Glomerular visceral epithelial cell (primary cell): ENCODE results near the gene PPARG.
A peak's percentile ranks its signal among the peaks of the same experiment; 100 is the strongest.
"Not testable (repeated sequence)": the region's sequence is repeated elsewhere in the genome, so short reads cannot be mapped to it uniquely, and the experiment has no call there.

Experiments
- DNase-seq: peaks from one replicate; pipeline ENCODE4 v3.0.0-alpha.2; 2016; ENCODE audit errors: extremely low spot score

PPARG gene

DNA sequence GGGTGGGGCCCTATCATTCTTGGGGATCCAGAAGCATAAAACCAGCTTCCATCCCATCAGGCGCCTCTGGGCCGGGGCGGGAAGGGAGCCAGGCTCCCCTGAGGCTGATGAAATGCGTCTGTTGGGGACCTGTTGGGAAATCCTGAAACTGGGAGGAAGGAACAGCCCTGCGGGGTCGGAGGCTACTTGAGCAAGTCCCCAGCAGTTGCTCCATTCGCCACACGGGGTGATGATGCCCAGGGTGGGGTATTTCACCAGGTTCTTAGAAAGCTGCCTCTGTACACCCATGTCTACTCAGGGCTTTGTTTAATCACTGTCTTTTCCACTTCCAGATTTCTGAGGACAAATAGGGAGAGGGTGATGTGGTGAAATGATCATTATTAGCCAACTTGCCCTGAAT lies 170.0 kb downstream of the PPARG start:
- no peak for DNase-seq

DNA sequence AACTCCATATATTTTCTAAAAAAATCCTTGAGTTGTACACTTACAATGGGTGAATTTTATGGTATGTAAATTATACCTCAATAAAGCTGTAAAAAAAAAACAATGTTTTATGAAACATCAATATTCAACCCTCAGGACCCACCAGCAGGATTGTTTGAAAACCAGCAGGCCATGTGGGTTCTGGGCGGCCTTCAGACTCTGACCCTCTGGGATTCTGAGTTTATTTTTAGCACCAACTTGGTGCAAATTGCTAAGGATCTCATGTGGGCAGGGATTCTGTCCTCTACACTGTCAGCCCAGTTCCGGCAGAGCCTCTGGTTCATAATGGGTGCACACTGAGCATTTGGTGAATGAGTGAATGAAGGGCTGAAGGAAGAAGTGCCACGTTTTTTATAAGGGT lies 171.3 kb downstream of the PPARG start:
- no peak for DNase-seq

DNA sequence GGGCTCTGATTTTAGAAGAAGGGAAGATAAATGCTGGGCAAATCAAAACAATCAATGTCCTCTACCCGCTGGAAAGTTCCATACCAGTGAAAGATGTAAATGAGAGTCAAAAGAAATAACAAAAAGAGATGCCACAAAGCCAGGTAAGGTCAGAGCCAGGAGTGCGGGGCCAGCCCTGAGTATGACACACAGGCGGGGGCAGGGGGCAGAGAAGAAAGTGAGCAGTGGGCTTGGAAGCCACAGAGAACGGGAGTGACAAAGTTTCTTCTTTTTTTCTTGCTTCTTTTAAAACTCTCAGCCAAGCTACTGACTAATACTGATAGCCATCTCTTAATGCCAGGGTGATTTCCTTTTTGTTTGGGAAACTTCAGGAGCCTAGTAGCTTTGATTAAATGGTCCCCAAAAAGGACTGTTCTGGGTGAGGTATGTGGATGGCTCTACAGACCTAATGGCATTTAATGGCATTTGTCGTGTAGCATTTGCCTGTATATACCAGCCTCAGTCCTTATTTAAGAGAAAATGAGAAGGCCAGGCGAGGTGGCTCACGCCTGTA lies 172.3 kb downstream of the PPARG start:
- DNase-seq = no peak

DNA sequence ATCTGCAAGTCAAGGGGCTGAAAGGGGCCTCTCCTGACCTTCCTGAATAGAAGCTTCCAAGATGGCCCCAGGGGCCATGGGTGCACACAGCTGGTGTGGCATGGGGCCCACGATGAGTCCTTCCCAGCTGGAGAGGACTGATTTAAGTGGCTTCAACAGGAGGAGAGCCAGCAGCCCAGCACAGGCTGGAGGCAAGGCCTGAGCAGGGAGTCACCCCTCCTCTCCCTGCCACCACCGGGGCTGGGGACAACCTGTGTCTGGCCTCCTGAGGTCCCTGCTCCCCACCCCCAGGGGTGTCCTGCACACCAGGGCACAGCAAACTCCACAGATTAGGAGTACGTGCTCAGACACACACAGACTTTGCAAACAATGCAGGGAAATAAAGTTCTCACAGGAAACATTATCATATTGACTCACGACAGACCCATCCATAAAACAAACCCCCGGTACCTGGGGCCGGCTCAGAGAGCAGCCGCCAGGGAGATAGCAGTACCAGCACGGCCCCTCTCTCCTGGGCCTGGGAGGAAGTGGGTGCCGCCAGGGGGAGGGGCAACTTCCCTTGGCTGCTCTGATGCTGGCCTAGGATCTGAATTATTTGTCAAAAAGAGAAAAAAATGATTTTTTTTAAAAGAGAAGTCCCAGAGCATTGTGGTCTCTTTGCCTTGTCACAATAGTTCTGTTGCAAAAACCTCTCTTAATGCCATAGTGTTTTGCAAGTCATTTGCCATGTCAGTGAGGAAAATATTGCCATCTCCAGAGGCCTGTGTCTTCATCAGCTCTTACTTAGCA lies 173.5 kb downstream of the PPARG start:
- no peak for DNase-seq

DNA sequence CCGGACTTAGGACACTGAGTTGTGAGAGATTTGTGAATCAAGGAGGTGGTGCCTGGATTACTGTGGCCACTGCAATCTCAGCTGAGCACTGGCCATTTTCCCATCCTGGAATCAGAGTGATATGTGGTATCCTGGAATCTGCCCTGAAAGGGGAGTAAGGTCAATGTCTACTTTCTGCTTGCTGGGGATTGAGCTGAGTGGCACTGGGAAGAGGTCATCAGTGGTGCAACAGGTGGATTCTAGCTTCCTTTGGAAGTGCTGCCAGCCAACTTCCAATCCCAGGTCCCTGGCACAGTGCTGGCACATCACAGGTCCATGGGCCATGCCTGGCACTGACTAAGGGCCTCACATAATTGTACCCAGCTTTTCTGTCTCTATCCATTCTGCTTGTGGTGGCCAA lies 174.8 kb downstream of the PPARG start:
- DNase-seq = no peak

DNA sequence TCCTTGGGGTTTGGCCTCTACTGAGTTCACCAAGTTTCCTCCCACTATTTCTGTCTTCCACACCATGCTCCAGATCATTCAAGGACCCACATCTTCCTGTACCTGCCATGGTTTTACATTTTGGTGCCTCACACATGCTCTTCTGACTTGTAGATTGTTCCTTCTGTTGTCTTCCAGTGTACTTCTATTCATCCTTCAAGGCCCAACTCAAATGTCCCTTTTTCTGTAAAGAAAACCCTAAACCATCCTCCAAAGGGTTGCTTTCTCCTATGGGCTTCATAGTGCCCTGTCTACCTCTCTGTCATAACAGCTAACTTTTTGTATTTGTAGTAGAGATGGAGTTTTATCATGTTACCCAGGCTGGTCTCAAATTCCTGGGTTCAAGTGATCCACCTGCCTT lies 175.3 kb downstream of the PPARG start:
- DNase-seq = no peak

DNA sequence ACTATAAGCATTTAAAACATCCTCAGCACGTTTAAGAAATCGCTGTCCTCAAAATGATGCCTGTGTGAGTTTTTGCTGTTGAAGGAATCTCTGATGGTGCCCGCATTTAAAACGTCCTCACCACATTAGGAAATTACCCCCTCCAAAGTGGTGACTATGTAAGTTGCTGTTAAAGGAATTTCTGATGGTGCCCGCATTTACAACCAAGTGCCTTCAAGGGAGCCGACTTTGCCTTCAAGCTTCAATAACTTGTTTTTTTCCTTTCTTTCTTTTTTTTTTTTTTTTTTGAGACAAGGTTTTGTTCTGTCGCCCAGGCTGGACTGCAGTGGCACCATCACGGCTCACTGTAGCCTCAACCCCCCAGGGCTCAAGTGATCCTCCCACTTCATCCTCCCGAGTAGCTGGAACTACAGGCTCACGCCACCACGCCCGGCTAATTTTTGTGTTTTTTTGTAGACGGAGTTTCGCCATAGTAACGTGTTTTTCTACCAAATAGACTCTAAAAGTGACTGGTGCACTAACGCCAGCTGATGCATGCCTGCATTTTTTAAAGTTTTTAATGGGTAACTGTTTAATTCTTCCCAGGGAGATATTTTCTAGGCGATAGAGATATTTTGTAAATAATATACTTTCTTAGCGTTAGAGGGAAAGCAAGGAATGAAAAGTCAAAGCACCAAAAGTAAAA lies 176.4 kb downstream of the PPARG start:
- no peak for DNase-seq

DNA sequence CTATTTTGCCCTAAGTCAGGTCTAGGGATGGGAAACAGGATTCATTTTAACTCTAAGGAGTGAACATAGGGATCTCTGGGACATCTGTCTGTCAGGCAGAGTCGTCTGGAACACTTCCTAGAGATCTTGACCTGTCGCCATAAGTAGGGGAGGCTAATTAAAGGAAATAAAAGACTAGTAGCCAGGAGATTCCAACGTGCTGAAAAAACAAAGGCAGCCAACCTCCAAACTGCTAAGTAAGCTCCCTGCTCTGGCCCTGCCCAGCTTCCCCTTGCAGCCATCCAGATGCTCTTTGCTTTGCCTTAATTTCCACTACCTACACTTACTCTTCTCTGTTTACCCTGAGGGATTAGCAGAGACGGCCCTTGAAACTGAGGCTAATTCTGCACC lies 177.0 kb downstream of the PPARG start:
- DNase-seq = no peak

DNA sequence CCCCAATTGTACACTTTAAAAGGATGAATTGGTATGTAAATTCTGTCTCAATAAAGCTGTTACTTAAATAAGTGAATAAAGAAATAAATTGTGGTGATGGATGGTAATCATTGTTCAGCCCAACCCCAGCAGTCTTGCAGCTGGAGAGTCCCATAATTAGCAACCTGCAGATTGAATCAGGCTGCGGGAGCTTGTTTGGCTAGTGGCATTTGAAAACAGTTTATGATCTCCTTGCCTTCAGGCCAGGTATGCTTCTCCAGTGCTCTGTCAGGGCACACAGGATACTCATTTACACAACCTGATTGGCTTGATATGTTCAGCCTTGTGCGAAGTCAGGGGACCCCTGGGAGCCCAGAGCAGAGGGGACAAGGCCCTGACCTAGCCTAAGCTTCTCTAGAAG lies 178.9 kb downstream of the PPARG start:
- DNase-seq = no peak

DNA sequence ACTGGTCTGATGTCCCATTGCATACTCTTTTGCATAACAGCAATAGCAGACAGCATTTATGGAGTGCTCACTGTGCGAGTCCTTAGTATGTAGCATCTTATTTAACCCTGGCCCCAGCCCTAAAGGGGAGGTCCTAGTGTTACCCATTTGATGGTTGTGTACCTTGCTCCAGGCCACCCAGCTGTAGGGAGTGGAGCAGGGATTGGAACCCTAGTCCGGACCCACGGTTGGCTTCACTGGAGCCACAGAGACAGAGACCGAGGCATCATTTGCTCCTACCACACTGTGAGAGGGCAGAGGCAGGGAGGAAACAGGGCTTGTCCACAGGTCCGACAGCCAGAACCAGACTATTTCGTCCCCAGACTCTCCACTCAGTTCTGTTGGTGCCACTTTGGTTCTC lies 179.4 kb downstream of the PPARG start:
- DNase-seq = no peak

DNA sequence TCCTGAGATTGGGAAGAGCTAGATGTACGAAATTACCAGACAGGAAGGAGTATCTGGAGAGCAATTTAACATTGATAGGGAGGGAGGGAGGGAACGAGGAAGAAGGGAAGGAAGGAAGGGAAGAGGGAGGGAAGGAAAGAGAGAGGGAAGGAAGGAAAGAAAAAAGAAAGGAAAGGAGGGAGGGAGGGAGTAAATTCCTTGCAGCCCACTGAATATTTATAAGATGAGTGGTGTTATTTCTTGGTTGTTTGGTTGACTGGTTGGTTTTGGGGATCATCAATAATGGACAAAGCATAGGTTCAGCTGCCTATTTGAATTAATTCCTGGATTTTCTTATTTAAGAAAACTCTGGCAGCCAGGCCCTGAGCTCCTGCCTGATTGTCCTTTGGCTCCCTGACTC lies 179.9 kb downstream of the PPARG start:
- DNase-seq = no peak

DNA sequence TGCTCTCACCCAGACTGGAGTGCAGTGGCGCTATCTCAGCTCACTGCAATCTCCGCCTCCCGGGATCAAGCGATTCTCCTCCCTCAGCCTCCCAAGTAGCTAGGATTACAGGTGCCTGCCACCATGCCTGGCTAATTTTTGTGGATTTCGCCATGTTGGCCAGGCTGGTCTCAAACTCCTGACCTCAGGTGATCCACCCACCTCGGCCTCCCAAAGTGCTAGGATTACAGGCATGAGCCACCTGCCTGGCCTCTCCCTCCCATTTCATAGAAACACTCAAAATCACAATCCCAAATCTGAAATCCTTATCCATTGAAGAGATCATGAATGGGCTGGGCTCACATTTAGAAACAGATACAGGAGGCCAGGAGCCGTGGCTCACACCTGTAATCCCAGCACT lies 180.4 kb downstream of the PPARG start:
- DNase-seq = not testable (repeated sequence)

DNA sequence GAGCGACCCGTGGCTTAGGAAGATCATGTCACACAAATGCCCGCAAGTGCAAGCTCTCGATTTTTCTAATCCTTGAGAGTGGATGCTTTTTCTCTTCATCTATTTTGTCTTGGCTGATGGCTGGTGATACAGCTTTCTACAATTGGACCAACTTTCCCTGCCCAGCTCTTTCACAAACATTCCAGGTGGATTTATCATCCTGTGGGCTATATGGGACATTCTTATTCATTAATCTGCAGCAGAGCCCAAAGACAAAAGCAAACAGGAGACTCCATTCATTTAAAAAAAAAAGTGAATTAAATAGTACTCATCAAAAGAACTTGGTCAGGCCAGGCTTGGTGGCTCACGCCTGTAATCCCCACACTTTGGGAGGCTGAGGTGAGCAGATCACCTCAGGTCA lies 181.2 kb downstream of the PPARG start:
- DNase-seq = peak; percentile 60

DNA sequence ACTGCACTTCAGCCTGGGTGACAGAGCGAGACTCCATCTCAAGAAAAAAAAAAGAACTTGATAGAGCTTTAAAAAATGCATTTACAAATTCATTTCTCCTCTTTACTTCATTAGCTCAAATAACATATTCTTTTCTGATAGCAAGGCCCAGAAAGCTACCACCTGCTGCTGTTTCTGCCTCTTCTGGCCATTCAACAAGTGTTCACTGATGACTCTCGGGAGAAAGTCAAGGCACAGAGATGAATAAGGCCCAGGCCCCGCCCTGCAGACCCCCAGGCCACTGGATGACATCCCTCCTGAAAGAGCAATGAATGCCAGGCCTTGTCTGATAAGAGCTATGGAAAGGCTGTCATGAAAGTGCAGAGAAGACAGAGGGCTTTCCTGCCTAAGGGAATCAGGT lies 181.8 kb downstream of the PPARG start:
- no peak for DNase-seq

DNA sequence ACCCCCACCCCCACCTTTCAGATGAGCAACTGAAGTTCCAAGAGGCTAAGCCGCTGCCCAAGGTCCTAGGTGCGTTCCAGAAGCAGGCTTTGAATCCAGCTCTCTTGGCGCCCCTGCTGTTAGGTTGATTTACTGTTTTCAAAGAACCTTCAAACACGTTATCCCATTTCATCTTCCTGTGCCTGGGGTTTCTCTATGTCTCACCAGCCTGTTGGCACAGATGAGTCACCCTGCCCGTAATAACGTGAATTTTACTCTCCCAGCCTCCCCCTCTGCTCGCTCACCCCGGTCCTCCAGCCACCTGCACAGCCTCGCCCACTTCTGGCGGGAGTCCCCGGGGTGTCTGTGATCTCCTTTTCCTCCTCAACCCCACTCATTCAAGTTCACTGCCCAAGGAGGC lies 182.4 kb downstream of the PPARG start:
- DNase-seq = peak; percentile 62

DNA sequence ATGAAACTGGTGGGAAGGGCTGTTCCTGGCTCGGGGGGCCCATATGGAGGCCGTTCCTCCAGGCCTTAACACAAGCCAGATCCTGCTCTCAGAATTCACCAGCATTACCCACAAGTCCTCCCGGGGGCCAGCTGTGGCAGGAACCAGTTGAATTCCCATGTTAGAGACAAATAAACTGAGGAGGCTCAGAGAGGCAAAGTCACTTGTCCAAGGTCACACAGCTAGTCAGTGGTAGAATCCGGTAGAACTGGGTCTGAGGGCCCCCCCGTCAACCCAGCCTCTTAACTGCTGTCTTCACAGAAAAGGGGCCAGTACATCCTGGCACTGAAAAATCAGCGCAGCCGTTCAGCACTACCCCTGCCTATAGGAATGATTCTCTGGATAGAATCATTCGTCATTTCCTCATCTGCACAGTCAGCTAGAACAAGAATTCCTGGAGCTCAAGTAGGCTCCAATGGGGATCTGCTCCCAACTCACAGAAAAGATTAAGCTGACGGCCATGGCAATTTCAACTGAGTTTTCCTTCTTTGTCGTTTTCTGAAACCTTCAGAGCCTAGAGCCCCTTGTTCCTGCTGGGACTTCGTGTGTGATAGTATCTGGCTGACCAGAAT lies 183.2 kb downstream of the PPARG start:
- DNase-seq = no peak

DNA sequence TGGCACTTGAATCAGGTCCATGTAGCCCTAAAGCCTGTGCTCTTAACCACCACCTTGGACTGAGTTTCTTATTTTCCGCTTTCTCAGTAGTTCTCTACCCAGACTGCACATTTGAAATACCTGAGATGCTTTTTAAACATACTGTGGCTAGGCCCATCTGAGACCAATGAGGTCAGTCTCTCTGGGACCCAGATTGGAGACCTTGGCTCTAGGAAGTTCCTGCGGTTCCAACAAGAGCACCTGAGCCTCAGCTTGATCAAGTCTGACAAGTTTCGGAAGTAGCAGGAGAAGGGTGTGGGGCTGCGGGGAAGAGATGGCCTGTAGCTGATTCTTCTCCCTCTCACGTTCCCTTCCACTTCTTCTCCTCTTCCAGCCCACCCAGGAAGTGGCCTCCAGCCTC lies 183.9 kb downstream of the PPARG start:
- no peak for DNase-seq

DNA sequence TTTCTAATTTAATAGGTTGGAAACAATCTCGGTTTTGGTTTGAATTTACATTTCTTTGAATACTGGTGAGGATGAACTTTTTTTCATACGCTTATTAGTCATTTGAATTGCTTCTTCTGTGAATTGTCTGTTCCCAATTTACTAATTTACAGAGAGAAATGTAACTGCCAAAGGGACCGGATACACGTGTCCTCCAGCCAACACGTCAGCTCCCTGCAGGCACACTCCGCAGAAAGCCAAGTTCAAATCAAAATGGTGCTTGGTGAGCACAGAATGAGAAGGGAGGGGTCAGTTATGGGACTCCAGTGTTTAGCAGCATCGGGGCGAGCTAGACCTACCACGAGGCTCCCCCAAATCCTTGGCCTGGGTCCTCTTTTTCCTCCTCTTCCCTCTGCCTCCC lies 184.6 kb downstream of the PPARG start:
- DNase-seq = no peak

DNA sequence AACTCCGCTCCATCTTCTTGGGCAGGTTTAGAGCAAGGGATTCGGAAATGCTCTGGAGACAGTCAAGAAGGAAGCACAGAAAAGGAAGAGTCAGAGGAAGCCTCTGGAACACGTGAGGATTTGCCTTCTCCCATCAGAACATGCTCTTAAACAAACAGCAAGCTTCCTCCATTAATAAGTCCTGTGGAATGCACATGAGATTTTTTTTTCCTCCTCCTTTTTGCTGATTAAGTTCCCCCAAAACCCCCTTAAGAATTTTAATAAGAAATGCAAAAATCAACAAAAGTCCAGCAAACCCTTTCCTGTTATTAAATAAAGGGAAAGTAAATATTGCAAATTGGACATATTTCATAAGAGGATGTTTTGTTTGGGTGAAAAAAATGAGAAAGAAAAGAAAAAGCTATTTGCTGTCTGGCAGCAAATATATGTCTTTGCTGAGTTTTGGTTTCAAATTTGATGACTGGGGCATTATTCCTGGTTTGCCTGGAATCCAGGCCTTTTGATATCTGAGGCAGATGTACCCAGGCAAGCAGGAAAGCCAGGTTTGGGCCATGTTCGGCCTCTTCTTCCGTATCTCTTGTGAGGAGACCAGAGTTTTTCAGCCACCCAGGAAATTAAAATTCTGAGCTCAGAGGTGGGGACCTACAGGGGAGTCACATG lies 187.5 kb downstream of the PPARG start:
- no peak for DNase-seq

DNA sequence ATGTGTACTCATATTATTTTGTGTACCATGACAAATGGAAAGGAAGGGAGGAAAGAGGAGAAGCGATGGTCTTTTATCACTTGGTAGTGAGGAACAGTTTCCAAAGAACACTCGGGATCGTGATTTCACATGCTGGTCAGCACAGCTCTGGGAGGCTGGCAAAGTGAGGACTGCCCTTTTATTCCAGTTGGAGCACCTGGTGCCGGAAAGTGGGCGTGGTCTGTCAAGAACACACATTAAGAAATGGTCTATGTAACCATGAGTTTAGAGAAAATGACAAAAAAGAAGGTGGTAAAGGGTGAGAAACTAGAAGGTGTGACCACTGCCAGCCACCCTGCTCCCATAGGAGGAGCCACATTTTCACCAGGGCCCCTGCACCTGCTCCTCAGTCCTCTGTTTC lies 188.4 kb downstream of the PPARG start:
- DNase-seq = no peak

DNA sequence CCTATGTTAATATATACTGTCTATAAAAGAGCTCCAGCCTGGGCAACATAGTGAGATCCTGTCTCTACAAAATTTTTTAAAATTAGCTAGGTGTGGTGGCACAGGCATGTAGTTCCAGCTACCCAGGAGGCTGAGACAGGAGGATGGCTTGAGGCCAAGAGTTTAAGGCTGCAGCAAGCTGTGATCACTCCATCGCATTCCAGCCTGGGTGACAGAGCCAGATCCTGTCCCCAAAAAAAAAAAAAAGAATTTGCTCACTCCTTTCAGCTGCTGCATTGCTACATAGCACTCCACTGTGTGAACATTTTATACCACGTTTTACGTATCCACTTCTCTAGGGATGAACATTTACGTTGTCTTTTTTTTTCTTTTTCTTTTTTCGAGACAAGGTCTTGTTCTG lies 189.5 kb downstream of the PPARG start:
- no peak for DNase-seq

DNA sequence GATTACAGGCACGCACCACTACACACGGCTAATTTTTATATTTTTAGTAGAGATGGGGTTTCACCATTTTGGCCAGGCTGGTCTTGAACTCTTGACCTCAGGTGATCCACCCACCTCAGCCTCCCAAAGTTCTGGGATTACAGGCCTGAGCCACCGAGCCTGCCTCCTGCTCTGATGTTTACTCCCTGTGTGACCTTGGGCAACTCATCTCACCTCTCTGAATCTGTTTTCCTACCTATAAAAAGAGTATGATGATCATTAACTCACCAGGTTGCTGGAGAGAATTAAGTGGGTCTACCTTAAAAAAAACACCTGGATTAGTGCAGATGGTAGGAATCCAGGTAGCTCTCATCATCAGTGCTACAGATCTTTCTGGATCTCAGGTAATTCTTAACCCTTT lies 190.3 kb downstream of the PPARG start:
- not testable (repeated sequence) for DNase-seq
